AG08395 (cell line): ENCODE results near the gene ZEB2.

Experiments used
- DNase-seq: peaks from one replicate; pipeline ENCODE4 v3.0.0; 2012; ENCODE audit warnings: mixed read lengths, low spot score

The ZEB2 gene

GRCh38 chr2:144421606-144422510 is 98.1 kb downstream of the ZEB2 start:
- DNase-seq, result no peak

DNA sequence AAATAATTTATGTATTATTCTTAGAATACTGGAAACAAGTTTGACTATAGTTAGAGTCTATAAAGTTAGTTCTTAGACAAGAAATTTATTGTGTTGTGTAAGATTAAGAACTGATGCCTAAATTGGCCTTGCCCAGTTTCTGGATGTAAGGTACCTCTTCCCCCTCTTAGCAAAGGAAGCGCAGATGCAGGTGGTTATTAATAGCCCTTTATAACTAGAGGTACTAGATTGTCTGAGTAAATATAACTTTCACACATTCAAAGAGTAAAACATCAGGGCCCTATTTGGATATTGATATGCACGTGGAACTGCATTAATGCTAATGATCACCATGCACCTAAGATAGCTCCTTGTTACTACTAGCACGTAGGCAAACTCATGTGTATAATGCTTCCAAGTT is 100.7 kb downstream of the ZEB2 start:
- DNase-seq, result no peak

GRCh38 chr2:144415386-144415785 is 104.5 kb downstream of the ZEB2 start:
- no peak for DNase-seq

DNA sequence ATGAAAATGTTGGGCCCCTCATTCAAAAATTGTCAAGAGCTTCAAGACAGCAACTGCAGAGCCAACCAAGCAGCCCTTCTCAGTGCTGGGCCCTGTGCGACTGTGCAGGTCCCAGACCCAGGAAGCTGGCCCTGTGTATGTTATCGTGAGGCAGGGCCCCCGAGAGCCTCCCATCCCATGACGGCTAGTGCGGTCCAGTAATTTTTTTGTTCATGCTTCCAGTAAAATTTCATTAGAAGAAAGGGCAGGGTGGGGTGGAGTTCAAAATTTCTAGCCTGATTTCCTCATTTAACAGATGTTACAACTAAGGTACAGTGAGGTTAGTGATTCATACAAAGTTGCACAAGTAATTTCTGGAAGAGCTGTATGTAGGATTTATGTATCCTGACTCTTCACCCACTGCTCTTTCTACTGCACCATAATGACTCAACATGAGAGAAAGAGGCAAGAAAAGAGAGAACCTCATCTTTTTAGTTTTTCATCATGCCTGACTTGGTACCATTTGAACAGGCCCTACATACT is 105.5 kb downstream of the ZEB2 start:
- peak; percentile 84 for DNase-seq

DNA sequence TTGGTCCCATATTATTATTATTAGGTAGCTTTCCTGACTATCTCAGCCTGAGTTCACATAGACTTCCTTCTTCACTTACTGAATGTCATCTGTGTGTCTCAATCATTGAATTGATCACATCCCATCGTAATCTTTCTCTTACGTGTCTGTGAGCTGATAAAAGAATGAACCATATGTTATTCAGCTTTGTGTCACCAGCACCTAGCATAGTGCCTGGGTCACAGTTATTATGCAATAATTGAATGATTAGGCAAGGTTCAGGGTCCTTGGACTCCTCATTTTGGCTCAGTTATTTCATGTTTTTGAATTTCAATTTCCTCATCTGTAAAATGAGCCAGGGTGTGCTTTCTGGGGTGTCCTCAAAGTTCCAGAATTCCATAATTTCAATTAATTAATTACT is 107.2 kb downstream of the ZEB2 start:
- no peak for DNase-seq

DNA sequence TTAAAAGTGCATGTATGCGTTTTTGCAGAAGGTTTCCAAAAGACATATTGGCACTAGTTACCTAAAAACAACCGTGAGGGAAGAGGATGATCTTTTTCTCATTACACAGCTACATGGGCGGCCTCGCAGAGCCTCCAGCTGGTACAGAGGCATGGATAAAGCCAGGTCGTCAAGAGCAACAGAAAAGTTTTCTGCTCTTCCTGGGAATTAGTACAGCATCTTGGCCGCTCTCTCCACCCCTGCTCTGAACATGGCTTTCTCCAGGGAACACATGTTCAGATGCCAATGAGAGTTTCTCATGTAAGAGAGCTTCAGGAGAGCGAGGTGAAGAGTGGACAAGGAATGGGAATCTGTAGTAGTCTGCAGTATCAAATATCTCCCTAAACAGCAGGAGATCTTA is 108.4 kb downstream of the ZEB2 start:
- no peak for DNase-seq

DNA sequence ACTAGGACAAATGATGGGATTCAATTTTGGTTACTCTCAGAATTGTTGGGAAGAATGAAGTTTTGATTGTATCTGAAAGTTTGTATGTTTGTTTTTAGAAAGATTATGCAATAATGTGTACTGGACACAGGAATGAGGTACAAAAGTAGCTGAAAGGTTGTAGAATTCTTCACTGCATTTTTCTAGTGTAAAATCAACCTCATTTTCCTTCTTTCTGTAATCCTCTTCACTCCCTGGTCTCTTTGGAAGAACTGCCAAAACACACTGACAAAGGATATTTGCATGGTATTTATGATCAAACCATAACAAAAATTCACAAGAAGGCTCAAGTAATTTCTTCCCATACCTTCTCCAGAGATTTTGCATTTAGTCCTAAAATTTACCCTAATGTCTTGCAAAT is 110.7 kb downstream of the ZEB2 start:
- no peak for DNase-seq

- no peak for DNase-seq
Observed at GRCh38 chr2:144407262-144407661, 112.7 kb downstream of the ZEB2 start.

DNA sequence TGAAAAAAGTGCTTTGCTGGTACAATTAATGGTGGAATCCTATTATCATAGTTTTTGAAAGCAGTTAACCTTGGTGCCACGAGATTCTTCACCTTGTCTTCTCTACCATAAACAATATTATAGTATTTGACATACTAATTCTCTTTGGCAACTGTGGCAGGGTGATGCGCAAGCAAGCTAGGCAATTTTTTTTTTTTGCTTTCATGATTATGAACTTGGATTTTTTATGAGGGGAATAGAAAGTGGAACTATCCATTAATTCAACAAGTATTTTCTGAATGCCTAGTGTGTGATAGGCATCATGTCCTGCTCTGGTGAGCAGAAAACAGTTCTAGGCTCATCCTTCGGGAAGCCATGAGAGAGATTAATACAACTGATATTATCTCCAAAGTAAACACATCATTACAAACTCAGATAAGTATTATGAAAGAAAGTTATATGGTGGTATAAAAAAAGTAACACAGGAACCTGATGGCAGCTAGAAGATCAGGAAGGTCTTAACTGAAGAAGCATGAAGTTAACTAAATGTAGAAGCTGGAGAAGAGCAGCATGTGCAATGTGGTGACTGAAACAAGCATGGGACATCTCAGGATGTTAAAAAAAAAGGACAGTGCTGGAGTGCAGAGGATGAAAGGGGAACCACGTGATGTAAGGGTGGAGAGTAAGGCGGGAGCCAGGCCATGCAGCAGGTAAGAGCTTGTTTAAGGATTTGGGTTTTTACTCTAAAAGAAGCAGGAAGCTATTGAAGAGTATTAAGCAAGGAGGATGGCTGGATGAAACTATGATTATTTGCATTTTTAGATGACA is 113.7 kb downstream of the ZEB2 start:
- DNase-seq, result no peak

GRCh38 chr2:144405321-144405720 is 114.6 kb downstream of the ZEB2 start:
- no peak for DNase-seq

DNA sequence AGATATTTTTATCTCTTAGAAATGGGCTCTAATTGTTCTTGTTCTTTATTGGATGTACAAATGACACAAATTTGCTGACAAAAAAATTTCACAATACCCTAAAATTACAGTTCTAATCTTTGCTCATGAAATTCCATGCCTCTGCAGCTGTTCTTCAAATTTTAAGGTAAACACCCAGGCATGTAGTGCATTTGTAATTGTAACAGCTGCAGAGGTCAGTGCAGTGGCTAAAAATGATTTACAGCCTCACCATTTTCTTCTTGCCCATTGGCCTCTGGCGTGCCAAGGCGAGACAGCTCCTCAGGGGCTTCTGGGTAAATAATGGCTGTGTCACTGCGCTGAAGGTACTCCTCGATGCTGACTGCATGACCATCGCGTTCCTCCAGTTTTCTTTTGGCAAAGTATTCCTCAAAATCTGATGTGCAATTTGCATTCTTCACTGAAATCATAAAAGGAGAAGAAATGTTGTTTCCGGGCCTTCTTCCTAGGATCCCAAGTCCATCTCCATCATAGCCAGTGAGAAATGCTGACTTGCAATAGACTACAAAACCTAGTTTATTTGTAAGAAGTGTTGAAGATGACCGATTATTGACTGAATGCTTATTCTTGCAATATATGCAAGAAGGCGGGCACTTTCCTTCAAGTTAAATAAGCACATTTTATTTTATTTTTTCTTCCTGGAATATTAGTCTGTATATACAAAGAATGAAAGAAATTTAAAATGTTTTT is 115.2 kb downstream of the ZEB2 start:
- DNase-seq, result no peak

GRCh38 chr2:144403933-144404332 is 116.0 kb downstream of the ZEB2 start:
- DNase-seq, result no peak

DNA sequence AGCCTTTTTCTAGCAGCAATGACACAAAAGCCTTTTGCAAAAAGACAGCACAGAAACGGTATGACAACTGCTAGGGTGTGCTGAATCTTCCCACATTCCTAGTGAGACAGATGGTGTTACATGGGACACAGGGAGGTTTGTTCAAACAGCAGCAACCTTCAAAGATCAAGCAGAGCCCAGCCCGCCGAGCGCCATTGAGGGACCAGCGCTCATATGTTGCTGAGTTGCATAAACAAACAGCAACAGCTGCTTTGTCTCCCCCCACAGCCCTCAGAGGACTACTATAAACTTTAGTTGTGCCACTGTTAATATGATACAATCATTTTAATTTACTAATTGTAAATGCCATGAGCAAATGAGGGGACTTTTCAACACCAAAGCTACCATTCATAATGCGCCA is 117.7 kb downstream of the ZEB2 start:
- peak; percentile 10 for DNase-seq

DNA sequence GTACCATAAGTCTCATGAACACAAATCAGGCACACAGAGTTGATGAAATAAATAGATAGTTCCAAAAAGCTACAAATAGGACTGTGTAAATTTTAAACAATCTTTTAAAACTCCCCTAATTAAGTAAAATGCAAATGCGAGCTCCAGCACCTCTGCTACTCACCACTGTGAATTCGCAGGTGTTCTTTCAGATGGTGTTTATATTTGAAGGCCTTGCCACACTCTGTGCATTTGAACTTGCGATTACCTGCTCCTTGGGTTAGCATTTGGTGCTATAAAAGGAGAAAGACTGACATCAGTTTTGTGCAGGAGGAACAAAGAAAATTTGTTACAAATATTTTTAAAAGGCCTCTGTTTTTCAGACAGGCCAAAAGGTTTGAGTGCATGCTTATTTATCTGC is 118.9 kb downstream of the ZEB2 start:
- DNase-seq, result no peak

DNA sequence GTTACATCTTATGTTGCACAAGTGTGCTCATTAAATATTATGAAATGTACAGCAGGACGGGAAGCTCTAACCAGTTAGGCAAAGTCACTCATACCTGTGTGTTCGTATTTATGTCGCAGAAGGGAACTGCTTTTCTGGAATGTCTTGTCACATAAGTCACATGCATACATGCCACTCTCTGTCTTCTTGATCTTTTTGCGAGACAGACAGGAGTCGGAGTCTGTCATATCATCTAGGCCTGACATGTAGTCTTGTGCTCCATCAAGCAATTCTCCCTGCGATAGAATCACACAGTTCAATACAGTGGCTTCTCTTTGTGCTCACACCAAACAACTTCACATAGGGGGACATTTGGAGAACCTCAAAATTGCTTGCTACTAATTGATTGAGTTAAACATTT is 123.6 kb downstream of the ZEB2 start:
- no peak for DNase-seq

GRCh38 chr2:144390424-144391020 is 129.4 kb downstream of the ZEB2 start:
- DNase-seq, result peak; percentile 38

DNA sequence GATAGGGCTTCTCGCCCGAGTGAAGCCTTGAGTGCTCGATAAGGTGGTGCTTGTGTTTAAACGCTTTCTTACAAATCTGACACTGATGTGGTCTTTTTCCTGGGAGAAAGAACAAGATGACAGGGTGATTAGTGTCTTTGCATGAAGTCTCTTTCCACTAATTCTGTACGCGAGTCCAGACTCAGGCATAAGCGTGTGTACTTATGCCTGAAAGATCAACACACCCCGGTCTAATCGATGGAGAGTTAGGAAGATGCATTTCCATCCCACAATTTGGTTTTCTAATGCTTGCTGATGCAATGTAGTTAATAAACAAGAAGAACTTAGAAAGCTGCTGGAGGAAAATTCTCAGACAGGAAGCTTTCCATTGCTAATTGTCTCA is 130.0 kb downstream of the ZEB2 start:
- no peak for DNase-seq

GRCh38 chr2:144389151-144389929 is 130.6 kb downstream of the ZEB2 start:
- DNase-seq, result no peak

DNA sequence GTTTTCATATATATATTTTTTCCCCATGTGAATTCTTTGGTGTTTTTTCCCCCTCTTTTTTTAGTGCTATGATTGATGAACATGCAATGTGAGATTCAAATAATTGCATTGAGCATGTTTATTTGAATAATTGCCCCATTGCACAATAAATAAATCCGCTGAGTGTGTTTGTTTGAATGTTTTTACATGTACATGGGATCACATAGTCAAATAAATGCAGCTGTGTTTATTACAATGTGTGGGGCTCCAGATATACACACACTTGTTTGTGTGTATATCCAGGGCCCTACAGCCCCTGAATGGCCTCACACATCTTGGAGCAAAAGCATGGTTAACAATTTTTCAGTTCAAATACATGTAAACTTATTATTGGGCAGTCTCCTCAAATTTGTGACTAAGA is 134.5 kb downstream of the ZEB2 start:
- no peak for DNase-seq

GRCh38 chr2:144383571-144384100 is 136.3 kb downstream of the ZEB2 start:
- no peak for DNase-seq

DNA sequence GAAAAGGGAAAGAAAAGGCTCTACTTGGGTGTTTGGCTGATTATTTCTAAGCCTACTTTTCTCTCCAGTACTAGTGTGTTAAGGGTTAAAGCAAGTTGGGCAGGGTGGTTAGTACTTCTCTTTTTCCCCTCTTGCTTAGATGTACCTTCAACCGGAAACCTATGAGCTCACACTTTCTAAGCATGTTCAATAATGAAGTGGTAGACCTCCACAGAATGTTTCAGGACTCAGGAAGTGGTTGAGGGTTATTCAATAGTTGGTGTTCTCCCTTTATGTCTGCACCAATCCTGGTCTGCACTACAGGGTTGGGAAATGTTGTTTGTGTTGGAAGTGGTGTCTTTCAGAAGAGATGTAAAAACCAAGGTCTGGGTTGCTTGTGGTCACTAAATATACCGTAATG is 137.1 kb downstream of the ZEB2 start:
- no peak for DNase-seq
